ENCODE data around the gene LRRC28.
A peak's percentile ranks its signal among the peaks of the same experiment; 100 is the strongest.

LRRC28 gene

DNA sequence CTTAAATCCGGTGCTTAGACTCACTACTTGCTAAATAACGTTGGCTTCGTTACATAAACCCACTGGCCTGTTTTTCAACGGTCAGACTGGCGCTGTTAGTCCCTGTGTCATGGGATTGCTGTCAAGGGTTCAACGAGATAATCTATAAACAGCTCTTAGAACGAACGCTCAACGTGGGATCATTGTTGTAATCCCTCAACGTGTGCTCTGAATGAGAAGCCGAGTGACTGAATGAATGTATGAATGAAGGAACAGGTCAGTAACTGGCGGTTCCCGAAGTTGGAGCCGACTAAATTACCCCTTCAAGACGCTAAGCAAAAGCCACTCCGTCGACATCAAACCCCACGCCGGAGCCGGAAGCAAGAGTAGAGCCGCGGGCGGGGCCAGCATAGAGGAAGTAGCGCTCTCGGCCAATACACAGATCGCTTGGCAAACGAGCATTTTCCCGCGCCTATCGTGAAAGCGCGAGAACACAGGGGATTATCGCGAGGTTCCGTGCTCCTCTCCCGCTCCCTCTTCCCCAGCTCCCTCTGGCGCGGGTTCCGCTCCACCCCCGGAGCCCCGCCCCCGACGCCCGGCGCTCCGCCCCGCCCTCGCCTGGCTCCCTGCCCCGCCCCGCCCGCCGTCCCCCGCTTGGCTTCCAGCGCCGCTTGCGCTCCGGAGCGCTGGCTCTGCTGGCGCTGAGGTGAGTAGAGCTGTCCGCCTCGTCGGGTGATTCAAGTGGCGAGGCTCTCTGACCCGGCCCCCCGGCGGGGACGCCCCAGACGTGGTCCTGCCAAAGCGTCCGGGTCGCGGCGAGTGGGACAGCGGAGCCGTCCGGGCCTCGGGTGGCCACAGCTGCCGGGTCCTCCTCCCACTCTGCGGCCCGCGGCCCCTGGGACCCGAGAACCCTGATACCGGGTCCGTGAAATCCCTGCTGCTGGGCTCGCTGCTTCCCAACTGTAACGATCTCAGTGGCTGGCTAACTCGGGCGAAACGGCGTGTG, at the start of gene LRRC28:
TSS of gene LRRC28 (plus strand) at position 625 of the 985 bp plus-strand sequence. CDS start 4,477 bp downstream, outside the sequence.
- TF ChIP-seq, protein P1, sequence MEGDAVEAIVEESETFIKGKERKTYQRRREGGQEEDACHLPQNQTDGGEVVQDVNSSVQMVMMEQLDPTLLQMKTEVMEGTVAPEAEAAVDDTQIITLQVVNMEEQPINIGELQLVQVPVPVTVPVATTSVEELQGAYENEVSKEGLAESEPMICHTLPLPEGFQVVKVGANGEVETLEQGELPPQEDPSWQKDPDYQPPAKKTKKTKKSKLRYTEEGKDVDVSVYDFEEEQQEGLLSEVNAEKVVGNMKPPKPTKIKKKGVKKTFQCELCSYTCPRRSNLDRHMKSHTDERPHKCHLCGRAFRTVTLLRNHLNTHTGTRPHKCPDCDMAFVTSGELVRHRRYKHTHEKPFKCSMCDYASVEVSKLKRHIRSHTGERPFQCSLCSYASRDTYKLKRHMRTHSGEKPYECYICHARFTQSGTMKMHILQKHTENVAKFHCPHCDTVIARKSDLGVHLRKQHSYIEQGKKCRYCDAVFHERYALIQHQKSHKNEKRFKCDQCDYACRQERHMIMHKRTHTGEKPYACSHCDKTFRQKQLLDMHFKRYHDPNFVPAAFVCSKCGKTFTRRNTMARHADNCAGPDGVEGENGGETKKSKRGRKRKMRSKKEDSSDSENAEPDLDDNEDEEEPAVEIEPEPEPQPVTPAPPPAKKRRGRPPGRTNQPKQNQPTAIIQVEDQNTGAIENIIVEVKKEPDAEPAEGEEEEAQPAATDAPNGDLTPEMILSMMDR (conservative IDR thresholded peaks at IDR 0.05; ENCODE audit: low read depth) = no peak
- ChIA-PET CTCF (interaction anchor here (0.6 to 0.8 kb wide), 2 partner anchors 21 to 39 kb away, joined by 4 read pairs; no protein-coding TSS in a partner anchor), POLR2A (ENCODE audit: low non-redundant PET) (no interaction called here)
- H3K27ac ChIP-seq = peak within 1 kb of the TSS; percentile 79
- peak; percentile 98 for DNase-seq (ENCODE audit: low spot score)

DNA sequence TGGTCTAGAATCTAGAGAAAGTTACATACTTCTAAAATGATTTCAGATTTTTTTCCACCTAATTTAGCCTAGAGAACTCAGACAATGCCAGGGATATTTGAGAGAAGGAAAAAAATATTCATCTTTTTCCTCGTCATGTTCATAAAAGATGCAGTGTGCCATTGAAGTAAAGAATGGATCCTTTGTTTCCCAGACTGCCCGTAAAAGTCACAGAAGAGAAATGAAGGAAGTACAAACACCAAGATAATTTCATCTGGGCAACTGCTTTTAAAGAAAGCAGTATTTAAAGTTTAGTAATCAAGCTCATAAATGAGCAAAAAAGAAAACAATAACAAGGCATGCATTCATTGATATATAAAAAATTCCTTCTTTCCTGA, 49.1 kb upstream of the LRRC28 start:
- TF ChIP-seq, protein P1 (conservative IDR thresholded peaks at IDR 0.05; ENCODE audit: low read depth) = no peak
- no peak for DNase-seq (ENCODE audit: low spot score)
- ChIA-PET CTCF (no interaction called here), POLR2A (ENCODE audit: low non-redundant PET) (no interaction called here)
- H3K27ac ChIP-seq = no peak overlapping the region

DNA sequence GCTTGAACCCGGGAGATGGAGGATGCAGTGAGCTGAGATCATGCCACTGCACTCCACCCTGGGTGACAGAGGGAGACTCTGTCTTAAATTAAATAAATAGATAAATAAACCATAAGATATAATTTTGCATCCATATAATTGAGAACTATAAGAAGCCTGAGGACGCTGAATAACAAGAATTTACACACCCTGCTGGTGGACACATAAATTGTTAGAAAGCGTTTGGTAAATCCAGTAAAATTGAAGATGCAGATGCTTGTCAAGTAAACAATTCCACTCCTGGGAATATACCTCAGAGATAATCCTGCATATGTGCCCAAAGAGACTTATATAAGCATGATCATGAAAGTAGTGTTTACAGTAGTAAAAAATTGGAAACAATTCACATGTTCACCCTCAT, 43.6 kb upstream of the LRRC28 start:
- no peak for DNase-seq (ENCODE audit: low spot score)
- ChIA-PET POLR2A (ENCODE audit: low non-redundant PET) (no interaction called here), CTCF (no interaction called here)
- TF ChIP-seq, protein P1 (conservative IDR thresholded peaks at IDR 0.05; ENCODE audit: low read depth) = no peak
- no peak overlapping the region for H3K27ac ChIP-seq

DNA sequence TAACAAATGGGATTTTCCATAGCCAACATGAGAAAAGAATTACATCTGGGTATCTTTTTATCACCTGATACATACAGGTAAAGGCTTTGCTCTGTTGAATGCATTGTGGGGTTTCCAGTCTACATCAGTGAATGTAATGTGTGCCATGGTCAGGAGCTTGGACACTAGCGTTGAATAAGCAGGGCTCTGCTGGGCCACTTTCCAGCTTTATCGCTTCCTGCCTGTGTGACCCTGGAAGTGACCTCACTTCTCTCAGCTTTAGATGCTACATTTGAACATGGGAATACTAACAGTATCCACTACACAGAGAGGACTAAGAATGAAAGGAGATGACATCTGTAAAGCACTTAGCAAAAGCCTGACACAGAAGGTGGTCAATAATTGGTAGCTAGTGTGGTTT, 42.0 kb upstream of the LRRC28 start:
- no peak for DNase-seq (ENCODE audit: low spot score)
- TF ChIP-seq, protein P1 (conservative IDR thresholded peaks at IDR 0.05; ENCODE audit: low read depth) = no peak
- POLR2A ChIA-PET (ENCODE audit: low non-redundant PET) = no interaction called here
- no peak overlapping the region for H3K27ac ChIP-seq
- CTCF ChIA-PET = interaction anchor here (0.6 to 1.5 kb wide), 2 partner anchors 25 to 109 kb away, joined by 3 to 10 read pairs; no protein-coding TSS in a partner anchor

DNA sequence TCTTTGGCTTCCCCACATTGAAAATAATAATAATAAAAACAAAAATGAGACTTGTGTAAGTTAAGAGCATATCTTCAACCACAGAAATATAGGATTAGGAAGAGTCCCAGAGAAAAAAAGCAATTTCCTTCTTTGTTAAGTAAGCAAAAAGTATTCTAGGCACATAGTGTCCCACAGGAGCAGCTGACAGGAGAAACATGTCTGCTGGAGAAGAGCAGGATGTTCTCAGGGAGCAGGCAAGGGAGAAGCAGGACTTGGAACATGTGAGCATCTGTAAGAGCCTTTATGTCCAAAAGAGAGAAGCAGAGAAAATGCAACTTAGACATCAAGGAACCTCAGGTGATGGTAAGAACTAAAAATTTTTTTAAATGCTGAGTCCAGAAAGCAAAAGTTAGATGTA, 40.9 kb upstream of the LRRC28 start:
- no peak overlapping the region for H3K27ac ChIP-seq
- POLR2A ChIA-PET (ENCODE audit: low non-redundant PET) = no interaction called here
- no peak for DNase-seq (ENCODE audit: low spot score)
- TF ChIP-seq, protein P1 (conservative IDR thresholded peaks at IDR 0.05; ENCODE audit: low read depth) = no peak
- CTCF ChIA-PET = interaction anchor here (0.5 to 1.5 kb wide), 4 partner anchors 78 to 1566 kb away, joined by 3 to 10 read pairs (median 4); no protein-coding TSS in a partner anchor

DNA sequence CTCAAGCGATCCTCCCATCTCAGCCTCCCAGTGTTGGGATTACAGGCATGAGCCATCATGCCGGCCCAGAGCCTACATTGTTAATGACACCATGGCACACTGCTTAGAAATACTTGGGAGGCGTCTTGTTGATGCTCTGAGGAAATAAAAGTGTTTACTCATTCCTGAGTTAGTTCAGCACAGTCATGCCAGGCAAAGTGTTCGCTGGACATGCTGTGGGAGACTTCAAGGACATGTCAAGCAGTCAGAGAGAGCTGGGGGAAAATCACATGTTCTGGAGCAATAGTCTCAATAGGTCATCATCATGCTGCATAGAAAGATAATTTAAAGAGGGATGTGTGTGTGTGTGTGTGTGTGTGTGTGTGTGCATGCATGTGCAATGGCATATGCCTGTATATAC, 39.4 kb upstream of the LRRC28 start:
- no peak for DNase-seq (ENCODE audit: low spot score)
- POLR2A ChIA-PET (ENCODE audit: low non-redundant PET) = no interaction called here
- TF ChIP-seq, protein P1 (conservative IDR thresholded peaks at IDR 0.05; ENCODE audit: low read depth) = no peak
- no peak overlapping the region for H3K27ac ChIP-seq
- CTCF ChIA-PET = no interaction called here
